Activated B cell treated with CpG ODN at 0.5 μM for 24 hours (primary cell): ENCODE data around the gene KDM6B. TPM values are rescaled to one million over a fixed set of nuclear protein-coding genes. Genes with fewer than 3 reads are reported as not detected.

Experiments
- ATAC-seq: fragments of 200-7000 bp; cut with Tn5 transposase; one replicate; pipeline ENCODE4 v1.10.0; 2021; ENCODE audit warnings: low read depth, mild to moderate bottlenecking, moderate library complexity
- CTCF ChIA-PET: fragments of 350-600 bp; sonication (Branson Sonifier 250); formaldehyde crosslinking; loops from one replicate; lab custom pipeline; 2021; ENCODE audit warnings: antibody characterized with exemption; lab: Charles Lee
- POLR2A ChIA-PET: fragments of 350-600 bp; sonication (Branson Sonifier 250); formaldehyde crosslinking; loops from one replicate; lab custom pipeline; 2021; ENCODE audit warnings: antibody characterized with exemption; lab: Charles Lee
- DNase-seq: peaks from one replicate; pipeline ENCODE4 v3.0.0; 2022
- H3K27ac Mint-ChIP-seq: one replicate; pipeline ENCODE4 v1.8.0; 2020; ENCODE audit warnings: mixed read lengths
- H3K27me3 Mint-ChIP-seq: one replicate; pipeline ENCODE4 v1.8.0; 2021; ENCODE audit warnings: mixed read lengths
- H3K36me3 Mint-ChIP-seq: one replicate; pipeline ENCODE4 v1.8.0; 2021; ENCODE audit warnings: low read depth, mixed read lengths
- H3K4me1 Mint-ChIP-seq: one replicate; pipeline ENCODE4 v1.8.0; 2021; ENCODE audit warnings: mixed read lengths
- H3K4me3 Mint-ChIP-seq: one replicate; pipeline ENCODE4 v1.8.0; 2020; ENCODE audit warnings: mild to moderate bottlenecking, mixed read lengths
- H3K9me3 Mint-ChIP-seq: one replicate; pipeline ENCODE4 v1.8.0; 2020; ENCODE audit warnings: mixed read lengths
- CTCF ChIP-seq: fragments of 200-600 bp; IDR thresholded peaks from one replicate; pipeline ENCODE4 v1.8.0; 2022; ENCODE audit warnings: antibody characterized with exemption, mild to moderate bottlenecking
- intact Hi-C: fragments of 100-400 bp; cut with micrococcal nuclease; formaldehyde crosslinking; loops from one replicate; pipeline ENCODE4 v1.15.1; 2024
- total RNA-seq: library from RNA; stranded (reverse); gene quantifications from 2 replicates; pipeline ENCODE4 v1.2.3, GENCODE V29; 2022

KDM6B gene
- total RNA-seq, 1 donor from 2014 or later = 70.8 TPM

- no peak overlapping the region for H3K27ac Mint-ChIP-seq
- intact Hi-C loops = loop anchor here (1.0 to 2.0 kb wide), 7 partner anchors 12 to 235 kb away; partner anchors contain the start of genes KDM6B and NAA38
- ATAC-seq = no peak
- ChIA-PET POLR2A (no interaction called here), CTCF (interaction anchor here (1.8 to 1.9 kb wide), 3 partner anchors 13 to 91 kb away, joined by 5 read pairs; no protein-coding TSS in a partner anchor)
- no peak for TF ChIP-seq CTCF
- H3K27me3 Mint-ChIP-seq = peaks cover 11% of the 10 kb centered on the region
- H3K36me3 Mint-ChIP-seq = no peaks in the 10 kb centered on the region
- no peaks in the 10 kb centered on the region for H3K9me3 Mint-ChIP-seq
- DNase-seq = no peak
- no peak overlapping the region for H3K4me3 Mint-ChIP-seq
- no peaks in the 10 kb centered on the region for H3K4me1 Mint-ChIP-seq
Observed at GRCh38 chr17:7822126-7822525, 11.9 kb upstream of the KDM6B start.

- Mint-ChIP-seq H3K27me3 (peaks cover 11% of the 10 kb centered on the region), H3K9me3 (no peaks in the 10 kb centered on the region), H3K4me3 (no peak overlapping the region), H3K36me3 (no peaks in the 10 kb centered on the region), H3K4me1 (no peaks in the 10 kb centered on the region), H3K27ac (no peak overlapping the region)
- DNase-seq (no peak), ATAC-seq (no peak)
- no peak for TF ChIP-seq CTCF
- POLR2A ChIA-PET = no interaction called here
- CTCF ChIA-PET = interaction anchor here (1.0 to 1.9 kb wide), 5 partner anchors 11 to 89 kb away, joined by 3 to 5 read pairs (median 5); no protein-coding TSS in a partner anchor
- intact Hi-C loops = loop anchor here (2.0 kb wide), 1 partner anchor 81 kb away; no protein-coding TSS in a partner anchor
Observed at GRCh38 chr17:7823581-7824001, 10.4 kb upstream of the KDM6B start.

- Mint-ChIP-seq H3K4me3 (no peak overlapping the region), H3K9me3 (no peaks in the 10 kb centered on the region), H3K4me1 (no peaks in the 10 kb centered on the region), H3K27me3 (peaks cover 12% of the 10 kb centered on the region), H3K27ac (no peak overlapping the region), H3K36me3 (no peaks in the 10 kb centered on the region)
- CTCF ChIA-PET = interaction anchor here (0.6 to 2.1 kb wide), 13 partner anchors 10 to 233 kb away, joined by 3 to 11 read pairs (median 5); partner anchors contain the start of gene KDM6B
- POLR2A ChIA-PET = interaction anchor here (0.7 to 1.5 kb wide), 5 partner anchors 10 to 108 kb away, joined by 3 to 5 read pairs (median 4); partner anchors contain the start of genes CNTROB, KDM6B and TRAPPC1
- DNase-seq = no peak
- no peak for ATAC-seq
- intact Hi-C loops = no loop called here
- TF ChIP-seq CTCF = no peak
Observed at GRCh38 chr17:7824021-7824924, 9.7 kb upstream of the KDM6B start.

GRCh38 chr17:7825206-7825990 is 8.6 kb upstream of the KDM6B start:
- Mint-ChIP-seq H3K27ac (no peak overlapping the region), H3K4me1 (no peaks in the 10 kb centered on the region), H3K36me3 (no peaks in the 10 kb centered on the region), H3K4me3 (no peak overlapping the region), H3K27me3 (peaks cover 18% of the 10 kb centered on the region), H3K9me3 (no peaks in the 10 kb centered on the region)
- ChIA-PET POLR2A (interaction anchor here (0.6 to 1.5 kb wide), 6 partner anchors 9 to 106 kb away, joined by 3 to 5 read pairs (median 4); partner anchors contain the start of genes CNTROB, KDM6B and TRAPPC1), CTCF (interaction anchor here (0.8 to 2.1 kb wide), 10 partner anchors 9 to 232 kb away, joined by 3 to 11 read pairs (median 4); partner anchors contain the start of gene KDM6B)
- ATAC-seq (no peak), DNase-seq (no peak)
- intact Hi-C loops = no loop called here
- TF ChIP-seq CTCF = no peak
